Activated gamma-delta T cell treated with anti-CD3 and anti-CD28 coated beads, Interleukin-2, amount 50 U/mL, for 16 hours (primary cell): ENCODE data around the gene LARGE1.

Experiments
- DNase-seq: peaks from one replicate; pipeline ENCODE4 v3.0.0-alpha.2; 2020; ENCODE audit warnings: low read depth

LARGE1 gene

GRCh38 chr22:33913188-33913587 is 7.1 kb downstream of the LARGE1 start:
- no peak for DNase-seq

GRCh38 chr22:33909911-33910310 is 10.4 kb downstream of the LARGE1 start:
- no peak for DNase-seq

- no peak for DNase-seq
Observed at GRCh38 chr22:33909075-33909458, 11.2 kb downstream of the LARGE1 start.

GRCh38 chr22:33908171-33909074 is 11.9 kb downstream of the LARGE1 start:
- no peak for DNase-seq

GRCh38 chr22:33906954-33907353 is 13.3 kb downstream of the LARGE1 start:
- no peak for DNase-seq

- no peak for DNase-seq
Observed at GRCh38 chr22:33906475-33906874, 13.8 kb downstream of the LARGE1 start.

- no peak for DNase-seq
Observed at GRCh38 chr22:33903012-33903411, 17.3 kb downstream of the LARGE1 start.

- no peak for DNase-seq
Observed at GRCh38 chr22:33902073-33902472, 18.2 kb downstream of the LARGE1 start.

GRCh38 chr22:33898121-33898520 is 22.2 kb downstream of the LARGE1 start:
- no peak for DNase-seq

GRCh38 chr22:33897448-33897835 is 22.8 kb downstream of the LARGE1 start:
- DNase-seq = no peak

GRCh38 chr22:33896575-33897447 is 23.5 kb downstream of the LARGE1 start:
- no peak for DNase-seq

GRCh38 chr22:33896154-33896553 is 24.1 kb downstream of the LARGE1 start:
- no peak for DNase-seq

- no peak for DNase-seq
Observed at GRCh38 chr22:33895444-33895843, 24.8 kb downstream of the LARGE1 start.

GRCh38 chr22:33894515-33894914 is 25.8 kb downstream of the LARGE1 start:
- no peak for DNase-seq

- no peak for DNase-seq
Observed at GRCh38 chr22:33894036-33894435, 26.2 kb downstream of the LARGE1 start.

GRCh38 chr22:33893512-33893911 is 26.8 kb downstream of the LARGE1 start:
- DNase-seq = no peak

GRCh38 chr22:33891992-33892391 is 28.3 kb downstream of the LARGE1 start:
- DNase-seq = no peak

GRCh38 chr22:33891455-33891854 is 28.8 kb downstream of the LARGE1 start:
- DNase-seq = no peak

- no peak for DNase-seq
Observed at GRCh38 chr22:33889748-33890147, 30.5 kb downstream of the LARGE1 start.

GRCh38 chr22:33888821-33889220 is 31.5 kb downstream of the LARGE1 start:
- DNase-seq = no peak

GRCh38 chr22:33887173-33887572 is 33.1 kb downstream of the LARGE1 start:
- no peak for DNase-seq

GRCh38 chr22:33886696-33887095 is 33.6 kb downstream of the LARGE1 start:
- no peak for DNase-seq

- no peak for DNase-seq
Observed at GRCh38 chr22:33884829-33885228, 35.4 kb downstream of the LARGE1 start.
